Left colon (tissue), 2 donors: ENCODE measurements around the gene FOXD4L6. TPM values are rescaled to one million over a fixed set of nuclear protein-coding genes. Genes with fewer than 3 reads are reported as not detected.
"Not testable (repeated sequence)": the region's sequence is repeated elsewhere in the genome, so short reads cannot be mapped to it uniquely, and the experiment has no call there.

Experiments used
- ATAC-seq: fragments of 200-7000 bp; cut with Tn5 transposase; one replicate; pipeline ENCODE4 v1.9.1; 2020; ENCODE audit warnings: mild to moderate bottlenecking, moderate library complexity
- DNase-seq, 2 donors: peaks; one replicate each; pipeline ENCODE4 v3.0.0-alpha.2; 2020
- intact Hi-C, 2 donors: fragments of 100-400 bp; cut with DNase I in 1 of 2; cut with micrococcal nuclease in 1 of 2; formaldehyde crosslinking; loops; one replicate each; pipeline versions ENCODE4 v1.11.2 to v1.14.0; 2022; cut with DNase I, micrococcal nuclease
- long read RNA-seq: library from polyadenylated mRNA; unstranded; transcript quantifications from one replicate; pipeline ENCODE4 v2.0.0, GENCODE V29; 2021
- total RNA-seq, 2 donors: library from RNA; stranded (reverse); fragmentation: NEBNext Ultra II Directional; extraction: Animal tissue kit (Norgen Biotek cat#: 25700); gene quantifications; one replicate each; pipeline ENCODE4 v1.2.1, GENCODE V29; 2021
- donor health status: DM: no; HTN: no; CAD: no.
- donor health status: DM: yes; HTN: yes; CAD: no.

The FOXD4L6 gene
- total RNA-seq, result not detected
- long read RNA-seq, result 0 reads

DNA sequence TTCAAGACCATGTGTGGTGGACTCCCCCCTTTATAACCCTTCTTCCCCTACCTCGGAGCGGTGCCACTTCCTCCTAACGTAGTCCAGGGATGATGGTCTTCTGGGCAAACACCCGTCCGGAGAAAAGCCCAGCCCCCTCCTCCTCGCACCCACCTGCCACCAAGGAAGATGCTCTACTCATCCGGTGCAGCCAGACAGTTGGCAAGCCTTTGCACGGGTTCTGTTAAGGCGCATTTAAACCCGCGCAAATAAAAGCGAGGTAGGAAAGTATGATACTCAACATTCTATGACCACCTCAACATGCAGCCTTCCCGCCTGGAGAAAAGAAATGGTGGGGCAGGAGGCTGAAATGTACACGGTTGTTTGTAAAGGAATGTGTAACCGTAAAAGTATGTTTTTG lies at the start of gene FOXD4L6:
FOXD4L6 (minus strand) TSS at position 101 of the 400 bp plus-strand sequence. CDS start 298 bp downstream, outside the sequence.
- ATAC-seq, DNase-seq, intact Hi-C loops: not testable (repeated sequence)

DNA sequence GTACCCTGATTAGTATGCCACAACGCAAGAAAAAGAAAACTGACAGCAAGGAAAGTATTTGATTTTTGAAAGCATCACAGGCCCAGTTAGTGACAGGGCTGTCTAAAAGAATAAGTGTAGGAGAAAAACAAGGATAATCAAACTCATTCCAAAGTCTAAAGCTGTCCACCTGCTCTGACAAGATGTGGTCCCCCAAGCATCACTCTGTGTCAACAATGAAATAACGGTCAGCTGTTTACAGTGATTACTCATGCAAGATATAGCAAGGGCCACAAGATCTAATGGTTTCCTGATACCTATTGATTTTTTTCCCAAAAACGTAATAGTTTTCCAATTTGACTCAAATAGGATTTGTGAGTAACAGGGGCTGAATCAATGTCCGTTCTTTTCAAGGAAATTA lies 46.5 kb upstream of the FOXD4L6 start:
- ATAC-seq, intact Hi-C loops, DNase-seq: not testable (repeated sequence)

DNA sequence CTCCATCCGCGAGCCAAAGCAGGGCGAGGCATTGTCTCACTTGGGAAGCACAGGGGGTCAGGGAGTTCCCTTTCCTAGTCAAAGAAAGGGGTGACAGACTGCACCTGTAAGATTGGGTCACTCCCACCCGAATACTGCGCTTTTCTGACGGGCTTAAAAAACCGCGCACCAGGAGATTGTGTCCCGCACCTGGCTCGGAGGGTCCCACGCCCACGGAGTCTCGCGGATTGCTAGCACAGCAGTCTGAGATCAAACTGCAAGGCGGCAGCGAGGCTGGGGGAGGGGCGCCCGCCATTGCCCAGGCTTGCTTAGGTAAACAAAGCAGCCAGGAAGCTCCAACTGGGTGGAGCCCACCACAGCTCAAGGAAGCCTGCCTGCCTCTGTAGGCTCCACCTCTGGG lies 21.6 kb upstream of the FOXD4L6 start:
- DNase-seq, ATAC-seq, intact Hi-C loops: not testable (repeated sequence)

- ATAC-seq, DNase-seq, intact Hi-C loops: not testable (repeated sequence)
Measured at GRCh38 chr9:41141878-41142277, 13.4 kb upstream of the FOXD4L6 start.

GRCh38 chr9:41126746-41127446 lies 1.6 kb downstream of the FOXD4L6 start:
- DNase-seq, intact Hi-C loops, ATAC-seq: not testable (repeated sequence)

DNA sequence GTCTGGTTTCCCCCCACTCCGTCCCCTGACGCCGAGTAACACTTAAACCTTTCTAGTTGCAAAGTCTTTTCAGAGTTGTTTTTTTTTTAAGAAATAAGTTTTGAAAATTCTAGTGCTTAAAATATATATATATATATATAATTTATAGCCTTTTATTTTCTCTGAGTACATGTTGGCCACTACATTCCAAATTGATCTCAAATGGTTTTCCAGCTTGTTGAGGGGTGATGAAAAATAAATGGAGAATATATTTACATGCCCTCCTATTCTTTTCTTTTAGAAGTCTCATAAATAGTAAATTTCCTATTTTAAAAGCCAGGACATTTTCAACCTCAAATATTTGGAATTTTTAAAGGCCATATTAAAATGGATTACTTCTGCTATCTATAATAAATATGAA lies 2.5 kb downstream of the FOXD4L6 start:
- intact Hi-C loops, ATAC-seq: not testable (repeated sequence)

DNA sequence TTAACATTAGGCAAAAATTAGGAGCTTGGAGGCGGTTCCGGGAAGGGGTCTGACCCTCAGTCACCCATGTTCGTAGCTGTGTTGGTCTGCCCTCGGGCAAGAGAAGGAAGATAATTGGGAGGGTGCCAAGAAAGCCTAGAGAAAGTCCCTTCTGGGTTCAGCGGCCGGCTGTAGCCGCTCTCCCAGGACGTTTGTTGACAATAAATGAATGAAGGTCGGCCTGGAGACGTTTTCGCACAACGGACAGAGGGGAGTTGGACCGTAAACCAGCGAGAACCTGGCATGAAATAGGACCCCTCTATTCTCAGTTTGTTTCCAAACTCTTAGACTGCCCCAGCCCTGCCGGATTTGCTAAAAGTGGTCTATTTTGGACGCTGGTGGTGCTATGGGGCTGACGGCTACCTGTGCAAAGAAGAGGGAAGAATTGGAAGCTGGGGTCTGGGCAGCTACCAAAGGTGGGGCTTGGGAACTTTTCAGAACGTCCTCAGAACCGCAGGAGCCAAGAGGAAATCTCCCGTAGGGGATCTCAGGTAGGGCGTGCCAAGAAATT lies 3.3 kb downstream of the FOXD4L6 start:
- intact Hi-C loops, ATAC-seq, DNase-seq: not testable (repeated sequence)

More for the DNA sequence above, 2.5 kb downstream of the FOXD4L6 start:
- not testable (repeated sequence) for DNase-seq

DNA sequence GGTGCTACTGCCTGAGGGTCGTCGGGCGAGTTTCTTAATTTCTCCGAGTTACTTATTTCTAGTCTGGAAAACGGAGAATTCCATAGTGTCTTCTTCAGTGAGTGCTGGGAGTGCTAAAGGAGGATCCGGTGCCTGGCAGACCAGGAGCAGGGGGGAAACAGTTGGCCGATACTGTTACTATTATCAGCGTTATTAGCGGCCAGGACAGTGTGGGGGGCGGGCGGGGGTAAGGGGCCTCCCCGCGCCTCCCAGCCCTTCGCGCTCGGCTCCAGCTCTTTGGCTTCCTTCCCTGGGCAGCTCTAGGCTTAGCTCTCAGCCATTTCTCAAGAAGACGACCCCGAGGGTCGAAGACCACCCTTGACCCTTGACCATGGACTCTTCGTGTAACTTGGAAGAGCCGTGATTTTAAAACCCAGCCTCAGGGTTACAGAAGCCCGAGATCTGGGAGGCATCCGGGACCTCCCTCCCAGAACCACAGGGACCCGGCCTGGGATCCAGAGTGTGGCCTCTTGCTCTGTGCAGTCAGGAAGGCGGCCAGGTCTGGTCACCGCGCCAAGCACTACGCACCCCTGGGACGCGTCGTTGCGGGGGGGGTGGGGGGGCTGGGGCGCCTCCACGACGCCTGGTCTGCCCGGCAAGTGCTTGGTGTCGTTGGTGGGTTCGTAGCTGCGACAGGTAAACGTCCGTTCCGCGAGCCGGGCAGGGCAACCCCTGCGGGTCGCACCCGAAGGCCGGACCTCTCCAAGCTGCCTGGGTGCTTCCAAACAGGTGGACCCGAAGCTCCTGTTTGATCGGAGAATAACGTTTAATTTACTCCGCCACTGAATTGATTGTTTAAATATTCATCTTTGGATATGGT lies 4.0 kb downstream of the FOXD4L6 start:
- DNase-seq, intact Hi-C loops: not testable (repeated sequence)
- peak; percentile 37 for ATAC-seq

DNA sequence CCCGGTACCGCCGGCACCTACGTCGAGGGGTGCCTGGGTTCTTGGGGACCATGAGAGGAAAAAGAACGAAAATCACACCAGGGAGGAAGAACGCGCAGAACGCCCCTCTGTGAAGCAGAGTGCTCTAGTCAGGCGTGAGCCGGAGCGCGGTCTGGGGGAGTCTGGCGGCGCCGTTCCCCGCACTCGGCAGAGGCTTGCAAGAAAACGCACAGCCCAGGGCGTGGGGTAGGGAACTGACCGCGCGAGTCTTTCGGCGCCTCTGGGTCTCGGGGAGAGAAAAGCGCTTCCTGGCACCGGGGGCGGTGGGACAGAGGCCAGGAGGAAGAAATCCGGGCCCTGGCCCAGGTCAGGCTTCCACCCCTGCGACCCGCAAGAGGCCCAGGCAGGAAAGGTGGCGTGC lies 4.7 kb downstream of the FOXD4L6 start:
- peak; percentile 25 for ATAC-seq
- intact Hi-C loops, DNase-seq: not testable (repeated sequence)

DNA sequence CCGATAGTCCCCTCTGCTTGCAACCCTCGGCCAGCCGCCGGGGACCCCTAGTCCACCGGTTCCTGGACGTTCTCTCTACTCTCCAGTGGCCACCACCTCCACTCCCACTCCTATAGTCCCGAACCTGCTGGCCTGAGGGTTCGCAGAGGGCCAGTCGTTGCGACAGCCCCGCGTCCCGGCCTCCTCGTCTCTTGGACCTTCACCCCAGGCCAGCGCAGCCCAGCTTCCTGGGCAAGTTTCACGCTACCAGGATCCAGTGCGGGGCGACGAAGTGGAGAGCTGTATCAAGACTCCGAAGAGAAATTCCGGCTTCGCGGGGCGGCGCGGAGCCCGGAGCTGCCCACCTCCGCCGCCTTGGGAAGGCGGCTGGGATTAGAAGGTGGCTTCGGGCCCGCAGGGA lies 5.1 kb downstream of the FOXD4L6 start:
- intact Hi-C loops, DNase-seq: not testable (repeated sequence)
- ATAC-seq, result peak; percentile 34

DNA sequence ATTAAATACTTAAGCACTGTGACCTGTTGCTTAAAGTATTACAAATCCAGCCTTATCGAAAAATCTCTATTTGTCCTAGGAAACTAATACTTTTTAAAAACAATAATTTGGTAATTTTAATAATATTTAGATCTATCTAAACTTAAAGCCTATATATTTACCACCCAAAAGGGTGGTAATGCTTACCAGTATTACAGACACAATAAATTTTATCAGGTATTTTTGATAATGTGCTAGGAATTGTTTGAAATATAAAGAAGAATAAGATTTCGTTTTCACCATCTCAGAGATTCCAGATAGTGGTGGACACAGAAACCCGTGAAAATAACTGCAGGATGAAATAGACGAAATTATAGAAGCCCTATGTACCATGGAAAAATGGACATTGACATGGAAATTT lies 7.8 kb downstream of the FOXD4L6 start:
- DNase-seq, intact Hi-C loops, ATAC-seq: not testable (repeated sequence)

GRCh38 chr9:41119719-41120118 lies 8.8 kb downstream of the FOXD4L6 start:
- ATAC-seq, intact Hi-C loops, DNase-seq: not testable (repeated sequence)

DNA sequence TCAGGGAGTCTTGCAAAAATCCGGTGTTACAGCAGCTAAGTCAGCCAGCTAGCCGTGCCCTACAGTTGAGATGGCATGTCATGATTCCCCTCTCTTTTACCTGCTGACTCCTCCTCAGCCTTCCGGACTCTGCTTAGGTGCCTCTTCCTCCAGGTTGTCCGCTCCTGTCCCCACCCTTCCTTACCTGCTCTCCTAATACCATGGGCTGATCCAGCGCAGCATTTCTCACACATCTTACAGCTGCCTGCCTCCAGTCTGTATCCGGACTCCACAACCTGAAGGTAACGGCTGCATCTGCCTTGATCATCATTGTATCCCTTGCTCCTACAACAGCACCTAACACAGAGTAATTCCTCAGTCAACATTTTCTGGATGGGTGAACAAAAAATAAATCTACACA lies 9.2 kb downstream of the FOXD4L6 start:
- ATAC-seq, intact Hi-C loops, DNase-seq: not testable (repeated sequence)

DNA sequence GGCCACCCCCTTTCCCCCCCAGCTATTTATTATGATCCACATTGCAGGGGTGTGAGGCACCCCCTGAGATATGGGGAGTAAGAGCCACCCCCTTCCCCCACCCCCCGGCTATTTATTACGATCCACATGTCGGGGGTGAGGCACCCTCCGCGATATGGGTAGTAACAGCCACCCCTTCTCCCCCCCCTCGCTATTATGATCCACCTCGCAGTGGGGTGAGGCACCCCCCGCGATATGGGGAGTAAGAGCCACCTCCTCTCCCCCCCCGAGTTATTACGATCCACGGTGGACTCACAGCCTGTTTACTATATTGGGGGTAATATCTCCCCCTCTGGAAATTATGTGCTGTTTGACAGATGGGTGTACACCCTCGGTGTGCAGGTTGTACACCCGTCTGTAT lies 15.1 kb downstream of the FOXD4L6 start:
- ATAC-seq, intact Hi-C loops, DNase-seq: not testable (repeated sequence)

- DNase-seq, intact Hi-C loops, ATAC-seq: not testable (repeated sequence)
Measured at GRCh38 chr9:41111414-41111813, 17.1 kb downstream of the FOXD4L6 start.

- ATAC-seq, DNase-seq, intact Hi-C loops: not testable (repeated sequence)
Measured at GRCh38 chr9:41110913-41111312, 17.6 kb downstream of the FOXD4L6 start.

DNA sequence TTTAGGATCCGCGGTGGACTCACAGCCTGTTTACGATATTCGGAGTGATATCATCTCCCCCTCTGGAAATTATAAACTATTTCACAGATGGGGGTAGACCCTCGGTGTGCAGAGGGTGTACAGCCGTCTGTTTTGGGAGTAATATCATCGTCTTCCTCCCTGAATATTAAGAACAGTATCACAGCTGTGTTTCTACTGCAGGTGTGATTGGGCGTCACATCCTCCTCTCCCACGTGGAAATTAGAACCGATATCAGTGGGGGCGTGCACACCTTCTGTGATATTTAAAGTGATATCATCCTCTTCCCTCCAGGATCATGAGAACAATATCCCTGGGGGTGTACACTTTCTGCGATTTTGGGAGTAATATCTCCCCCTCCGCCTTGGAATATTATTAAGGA lies 19.2 kb downstream of the FOXD4L6 start:
- peak; percentile 13 for ATAC-seq
- DNase-seq, intact Hi-C loops: not testable (repeated sequence)

- ATAC-seq, DNase-seq, intact Hi-C loops: not testable (repeated sequence)
Measured at GRCh38 chr9:41108816-41109215, 19.7 kb downstream of the FOXD4L6 start.
